NCI-H1105 treated with DMSO at 0.1 percent for 48 hours (cell line): ENCODE results near the gene ZC3H12C.

ENCODE experiments used
- DNase-seq: peaks from one replicate; lab custom pipeline; 2025; lab: John Stamatoyannopoulos, UW

ZC3H12C gene

DNA sequence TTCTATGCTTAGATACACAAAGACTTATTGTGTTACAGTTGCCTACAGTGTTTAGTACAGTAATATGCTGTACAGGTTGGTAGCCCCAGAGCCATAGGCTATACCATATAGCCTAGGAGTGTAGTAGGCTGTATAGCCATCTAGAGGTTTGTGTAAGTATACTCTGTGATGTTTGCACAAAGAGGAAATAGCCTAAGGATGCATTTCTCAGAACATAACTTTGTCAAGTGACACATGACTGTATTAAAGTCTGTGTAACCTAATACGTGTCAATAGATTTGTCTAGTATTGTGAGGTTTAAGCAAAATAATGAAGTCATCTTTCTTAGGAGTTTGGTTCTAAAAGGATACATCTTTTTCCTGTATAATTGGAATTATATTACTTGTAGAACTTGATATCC, 5.5 kb downstream of the ZC3H12C start:
- no peak for DNase-seq

DNA sequence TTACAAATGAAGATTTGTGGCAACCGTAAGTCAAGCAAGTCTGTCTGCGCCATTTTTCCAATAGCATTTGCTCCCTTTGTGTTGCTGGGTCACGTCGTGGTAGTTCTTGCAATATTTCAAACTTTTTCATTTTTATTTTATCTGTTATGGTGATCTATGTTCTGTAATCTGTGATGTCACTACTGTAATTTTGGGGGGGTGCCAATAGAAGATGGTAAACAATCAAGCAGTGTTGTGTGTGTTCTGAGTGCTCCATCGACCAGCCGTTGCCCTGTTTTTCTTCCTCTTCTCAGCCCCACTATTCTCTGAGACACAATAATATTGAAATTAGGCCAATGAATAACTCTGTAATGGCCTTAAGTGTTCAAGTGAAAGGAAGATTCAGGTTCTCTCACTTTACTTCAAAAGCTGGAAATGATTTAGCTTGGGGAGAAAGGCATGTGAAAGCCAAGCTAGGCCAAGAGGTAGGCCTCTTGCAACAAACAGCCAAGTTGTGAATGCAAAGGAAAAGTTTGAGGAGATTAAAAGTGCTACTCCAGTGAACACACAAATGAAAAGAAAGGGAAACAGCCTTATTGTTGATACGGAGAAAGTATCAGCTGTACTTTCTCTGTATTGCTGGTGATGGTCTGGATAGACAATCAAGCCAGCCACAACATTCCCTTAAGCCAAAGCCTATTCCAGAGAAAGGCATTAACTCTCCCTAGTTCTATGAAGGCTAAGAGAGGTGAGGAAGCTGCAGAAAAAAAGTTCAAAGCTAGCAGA, 7.5 kb downstream of the ZC3H12C start:
- DNase-seq: no peak

DNA sequence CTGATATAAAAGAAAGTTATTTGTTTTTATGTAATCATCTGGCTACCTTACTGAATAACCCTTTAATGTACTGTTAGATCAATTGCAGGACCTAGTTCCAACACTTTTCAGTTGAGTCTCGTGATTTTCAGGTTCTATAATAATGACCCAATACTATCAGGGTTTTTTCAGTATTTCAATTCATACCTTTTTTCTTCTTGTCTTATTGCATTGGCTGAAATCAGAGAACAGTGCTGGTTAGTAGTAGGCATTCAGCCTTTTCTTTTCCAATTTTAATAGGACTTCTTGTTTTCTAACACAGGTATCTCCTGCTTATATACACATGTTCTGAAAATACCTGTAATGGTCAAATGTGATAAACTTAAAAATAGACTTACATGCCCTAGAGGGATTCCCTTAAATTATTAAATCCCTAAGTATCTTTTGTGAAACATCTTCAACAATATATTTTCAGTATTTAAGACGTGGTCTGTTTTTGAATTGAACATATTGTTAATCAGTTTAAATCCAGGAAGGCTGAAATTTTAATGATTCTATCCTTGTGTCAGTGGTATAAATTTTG, 13.6 kb downstream of the ZC3H12C start:
- DNase-seq: no peak

DNA sequence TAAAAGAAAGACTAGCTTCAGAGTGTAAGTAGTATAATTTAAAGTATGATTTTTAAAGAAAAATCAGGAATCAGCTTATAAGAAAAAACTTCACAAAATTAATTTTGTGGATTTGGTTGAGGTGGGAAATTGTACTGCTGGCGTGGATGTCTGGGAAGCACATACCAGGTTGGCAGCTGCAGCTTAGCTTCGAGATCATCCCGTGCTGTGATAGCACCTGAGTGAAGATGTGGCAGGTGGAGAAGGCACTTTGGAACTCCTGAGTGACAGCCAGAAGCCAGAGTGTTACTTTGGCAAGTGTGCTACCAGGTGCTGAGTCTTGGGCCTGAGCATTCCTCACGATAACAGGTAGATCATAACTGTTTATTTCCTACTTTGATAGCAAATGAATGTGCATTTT, 17.7 kb downstream of the ZC3H12C start:
- DNase-seq: no peak

DNA sequence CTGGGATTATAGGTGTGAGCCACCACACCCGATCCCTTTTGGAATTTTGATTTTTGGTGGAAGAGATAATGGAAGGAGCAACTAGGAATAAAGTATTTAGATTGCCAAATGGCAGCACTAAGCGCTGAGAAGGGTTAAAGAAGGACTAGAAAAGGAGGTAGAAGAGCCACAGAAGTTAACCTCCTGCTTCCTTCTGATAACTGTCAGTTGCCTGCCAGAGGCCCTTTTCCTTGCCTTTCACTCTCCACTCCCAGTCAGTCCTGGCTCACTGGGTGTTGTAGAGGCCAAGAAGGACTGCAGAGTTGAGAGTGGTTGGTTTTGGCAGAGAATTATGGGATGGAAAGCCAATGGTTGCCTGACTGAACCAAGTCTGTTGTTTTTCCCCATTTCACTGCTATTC, 19.3 kb downstream of the ZC3H12C start:
- no peak for DNase-seq

DNA sequence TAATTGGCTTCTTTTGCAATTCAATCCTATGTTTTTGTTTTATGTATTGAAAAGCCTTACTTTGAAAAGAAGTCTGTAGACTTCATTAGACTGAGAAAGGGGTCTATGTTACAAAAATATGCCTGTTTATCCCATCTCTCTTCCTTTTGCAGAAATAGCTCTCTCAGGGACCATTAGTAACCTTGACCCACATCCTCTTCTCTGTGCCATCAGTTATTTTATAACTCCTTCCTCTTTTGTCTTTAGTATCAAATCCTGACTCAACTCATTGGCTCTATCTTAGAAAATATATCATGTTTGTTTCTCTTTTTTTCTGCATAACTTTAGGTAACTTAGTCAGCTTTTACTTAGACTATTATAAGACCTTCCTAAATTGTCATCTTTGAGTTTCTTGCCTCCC, 20.3 kb downstream of the ZC3H12C start:
- DNase-seq: no peak

DNA sequence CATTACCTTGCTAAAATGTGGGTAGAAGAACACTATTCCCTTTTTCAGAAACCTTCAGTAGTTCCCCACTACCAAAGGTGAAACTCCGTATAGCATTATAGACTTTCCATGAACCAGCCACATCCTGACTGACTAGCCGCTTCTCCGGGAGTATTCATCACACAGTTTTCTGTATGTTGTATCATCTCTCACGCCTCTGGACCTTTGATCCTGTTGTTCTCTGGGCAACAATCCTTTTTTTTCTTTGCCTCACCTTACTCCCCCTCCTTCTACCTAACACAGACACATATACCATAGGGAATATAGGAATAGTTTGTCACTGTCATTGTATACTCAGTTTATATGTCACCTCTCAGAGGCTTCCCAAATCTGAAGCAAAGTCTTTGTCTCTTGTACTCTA, 20.8 kb downstream of the ZC3H12C start:
- DNase-seq: no peak

DNA sequence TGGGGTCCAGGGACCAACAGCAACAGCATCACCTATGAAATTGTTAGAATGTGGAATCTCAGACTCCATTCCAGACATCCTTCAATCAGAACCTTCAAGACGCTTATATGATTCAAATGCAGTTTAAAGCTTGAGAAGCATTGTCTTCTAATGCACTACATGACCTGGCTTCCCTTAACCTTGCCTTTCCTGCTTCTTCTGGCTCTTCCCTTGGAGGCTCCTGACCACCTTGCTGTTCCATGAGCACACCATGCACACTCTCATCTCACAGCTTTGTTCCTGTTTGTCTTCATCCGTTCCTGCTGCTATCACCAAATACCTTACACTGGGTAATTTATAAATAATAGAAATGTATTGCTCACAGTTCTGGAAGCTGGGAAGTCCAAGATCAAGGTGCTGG, 26.1 kb downstream of the ZC3H12C start:
- no peak for DNase-seq

DNA sequence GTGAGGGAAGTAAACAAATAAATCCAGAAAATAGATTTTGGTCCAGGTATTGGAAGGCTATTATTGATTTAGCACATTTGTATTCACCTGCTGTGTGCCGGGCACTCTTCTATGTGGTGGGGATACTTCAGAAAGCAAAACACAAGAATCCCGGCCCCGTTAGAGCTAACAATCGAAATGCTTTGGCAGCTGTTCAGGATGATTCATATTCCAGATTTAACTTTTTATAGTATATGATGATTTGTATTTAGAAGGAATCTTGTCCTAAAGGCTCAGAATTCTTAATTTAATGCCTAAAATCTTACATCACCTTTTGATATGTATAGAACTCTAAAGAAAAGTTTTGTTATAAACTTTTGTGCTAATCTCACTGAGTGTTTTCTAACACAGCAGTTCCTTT, 28.0 kb downstream of the ZC3H12C start:
- no peak for DNase-seq

DNA sequence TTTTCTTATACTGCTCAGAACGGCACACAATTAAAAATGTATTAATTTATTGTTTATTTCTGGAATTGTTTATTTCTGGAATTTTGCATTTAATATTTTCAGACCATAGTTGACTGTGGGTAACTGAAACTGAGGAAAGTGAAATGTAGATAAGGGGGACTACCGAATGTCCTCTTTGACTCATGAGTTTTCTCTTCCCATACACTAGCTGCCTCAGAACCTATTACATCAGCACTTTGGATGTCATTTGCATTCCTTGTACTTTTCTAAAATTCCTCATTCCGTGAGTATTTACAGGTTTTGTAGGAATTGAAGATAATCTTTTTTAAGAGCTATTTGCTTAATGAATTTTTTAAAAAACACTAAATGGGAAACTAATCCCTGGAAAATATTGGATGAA, 29.8 kb downstream of the ZC3H12C start:
- no peak for DNase-seq

DNA sequence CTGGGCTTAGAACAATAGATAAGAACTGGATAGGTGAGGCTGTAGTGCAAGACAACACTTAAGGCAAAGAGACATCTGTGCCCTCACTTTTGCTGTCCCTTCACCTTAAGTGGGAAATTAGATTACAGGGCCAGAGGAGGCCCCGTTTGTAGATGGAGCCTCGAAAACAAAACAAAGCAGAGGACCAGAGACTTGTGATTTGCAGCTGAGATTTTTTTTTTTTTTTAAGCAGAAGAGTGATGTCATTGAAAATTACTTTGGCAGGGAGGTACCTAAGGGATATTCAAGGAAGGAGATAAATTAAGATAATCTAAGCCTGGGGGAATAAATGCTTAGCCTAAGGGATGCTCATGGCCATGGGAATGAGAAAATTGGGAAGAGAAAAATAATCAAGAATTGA, 31.4 kb downstream of the ZC3H12C start:
- DNase-seq: no peak

DNA sequence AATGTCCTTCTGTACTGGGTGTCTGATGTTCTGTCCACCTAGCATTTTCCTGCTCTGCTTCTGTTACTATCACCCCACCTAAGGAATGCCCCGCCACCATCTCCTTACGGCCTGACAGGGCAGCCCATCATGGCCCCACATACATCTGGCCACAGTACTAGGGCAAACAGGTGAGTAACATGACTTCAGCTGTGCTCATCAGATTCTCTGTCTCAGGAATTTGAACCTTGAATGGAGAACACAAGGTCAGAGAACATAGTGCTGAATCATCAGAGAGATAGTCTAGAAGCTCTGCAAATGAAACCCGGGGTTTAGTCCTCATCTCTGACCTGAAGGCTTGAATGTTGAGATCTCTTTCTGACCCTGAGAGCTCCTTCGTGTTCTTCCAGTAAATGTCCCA, 32.4 kb downstream of the ZC3H12C start:
- no peak for DNase-seq

DNA sequence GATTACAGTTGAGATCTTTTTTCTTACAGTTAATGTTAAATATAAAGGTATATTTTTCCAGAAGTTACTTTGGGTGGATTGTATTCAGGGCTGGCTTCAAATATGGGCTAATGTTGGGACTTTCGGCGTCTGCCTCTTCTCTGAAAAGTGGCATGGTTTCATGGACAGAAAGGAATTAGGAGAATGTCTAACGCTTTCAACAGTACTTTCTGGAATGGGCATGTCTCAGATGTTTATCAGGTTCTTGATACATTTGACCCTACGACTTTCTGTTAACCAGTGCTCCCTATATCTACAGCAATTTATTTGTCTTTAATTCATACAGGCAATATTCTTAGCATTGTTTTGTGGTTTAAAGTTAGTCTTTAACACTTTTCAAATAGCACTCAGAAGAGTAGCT, 33.7 kb downstream of the ZC3H12C start:
- no peak for DNase-seq

DNA sequence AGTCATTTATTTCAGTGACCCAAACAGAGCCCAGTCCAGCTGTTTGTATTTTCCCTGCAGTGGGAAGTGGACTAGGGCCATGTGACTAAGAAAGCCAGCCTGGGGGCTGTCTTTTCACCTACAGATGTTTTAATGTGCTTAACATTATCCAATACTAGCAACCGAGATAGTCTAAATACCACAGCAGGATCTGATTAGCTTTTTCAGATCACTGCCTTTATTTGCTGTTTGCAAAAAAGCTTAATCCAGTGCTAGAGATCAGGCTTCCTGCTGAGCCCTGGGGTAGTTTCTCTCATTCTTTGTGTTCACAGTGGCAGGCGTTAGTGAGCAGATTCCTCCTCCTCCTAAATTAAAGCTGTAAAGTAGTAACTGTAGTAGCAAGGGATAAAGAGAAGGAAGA, 35.0 kb downstream of the ZC3H12C start:
- DNase-seq: no peak

DNA sequence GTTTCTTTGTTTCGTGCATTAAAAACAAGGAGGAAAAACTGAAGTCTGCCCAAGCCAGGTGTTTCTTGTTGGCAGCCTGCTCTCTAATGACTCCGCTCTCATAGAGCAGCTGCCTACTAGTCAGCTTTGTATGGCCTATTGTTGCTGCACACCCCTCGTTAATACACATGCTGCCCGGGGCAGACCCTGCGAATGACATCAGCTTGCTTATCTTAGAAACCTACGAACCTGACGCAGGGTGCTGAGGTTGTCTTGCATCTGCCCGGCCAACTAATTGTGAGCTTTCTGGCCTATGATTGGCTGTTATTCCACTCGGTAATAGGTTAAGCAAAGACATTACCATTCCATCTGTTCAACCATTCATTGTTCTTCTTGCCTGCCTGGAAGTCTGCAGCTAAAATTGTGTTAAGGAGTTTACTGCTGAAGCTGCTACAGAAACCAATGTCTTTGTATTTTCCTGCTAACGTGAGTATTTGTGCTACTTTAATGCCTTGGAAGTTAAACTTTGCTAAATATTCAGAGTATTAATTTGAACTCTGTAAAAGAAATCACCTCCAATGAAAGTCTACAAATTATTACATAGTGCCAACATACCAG, 37.5 kb downstream of the ZC3H12C start:
- peak; percentile 100 for DNase-seq

DNA sequence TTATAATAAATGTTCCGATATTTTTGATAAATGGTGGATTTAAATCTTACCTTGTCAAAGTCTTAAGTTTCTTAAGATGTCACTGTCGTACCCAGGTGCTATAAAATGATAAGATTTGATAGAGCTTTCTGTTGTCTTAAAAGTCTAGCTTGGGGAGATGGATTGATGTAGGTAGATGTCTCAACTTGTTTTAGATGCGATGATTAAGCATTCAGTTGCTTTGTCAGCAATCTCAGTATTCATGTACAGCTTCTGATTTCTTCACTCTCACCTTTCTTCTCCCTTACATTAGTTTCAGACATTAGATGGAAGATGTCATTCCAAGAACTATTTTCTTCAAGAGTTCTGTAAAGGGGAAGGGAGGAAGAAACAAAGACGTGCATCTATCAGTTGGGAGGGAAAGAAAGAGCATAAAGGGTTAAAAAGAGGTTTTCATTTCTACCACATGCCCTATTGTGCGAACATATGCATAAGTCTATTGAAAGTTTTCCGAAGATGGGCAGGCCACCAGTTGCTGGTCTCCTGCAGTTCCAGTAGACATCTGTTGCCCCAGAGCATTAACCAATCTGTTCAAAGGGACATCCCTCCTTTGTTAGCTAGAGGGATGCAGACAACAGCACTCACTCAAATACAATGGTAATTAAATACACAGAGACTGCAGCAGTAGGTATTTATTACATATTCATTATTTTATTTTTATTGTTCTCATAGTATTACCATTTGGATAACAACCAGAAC, 38.4 kb downstream of the ZC3H12C start:
- peak; percentile 78 for DNase-seq

DNA sequence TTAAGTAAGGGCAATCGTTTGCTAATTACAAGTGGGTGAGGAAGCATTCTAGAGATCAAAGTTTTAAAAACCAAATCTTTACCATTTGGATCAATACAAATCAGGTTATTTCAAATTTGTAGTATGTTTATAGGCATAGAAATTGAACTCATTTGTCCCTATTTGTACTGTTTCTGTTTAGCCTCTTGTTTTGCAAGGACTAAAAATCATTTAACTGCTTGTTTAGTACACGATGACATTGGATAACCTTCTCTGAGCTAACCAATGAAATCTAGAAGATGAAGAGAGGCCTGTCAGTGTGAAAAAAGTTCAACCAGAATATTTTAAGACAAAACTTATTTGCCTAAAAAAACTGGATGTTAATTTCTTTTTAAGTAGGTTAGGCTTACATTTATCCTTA, 40.0 kb downstream of the ZC3H12C start:
- DNase-seq: peak; percentile 39

DNA sequence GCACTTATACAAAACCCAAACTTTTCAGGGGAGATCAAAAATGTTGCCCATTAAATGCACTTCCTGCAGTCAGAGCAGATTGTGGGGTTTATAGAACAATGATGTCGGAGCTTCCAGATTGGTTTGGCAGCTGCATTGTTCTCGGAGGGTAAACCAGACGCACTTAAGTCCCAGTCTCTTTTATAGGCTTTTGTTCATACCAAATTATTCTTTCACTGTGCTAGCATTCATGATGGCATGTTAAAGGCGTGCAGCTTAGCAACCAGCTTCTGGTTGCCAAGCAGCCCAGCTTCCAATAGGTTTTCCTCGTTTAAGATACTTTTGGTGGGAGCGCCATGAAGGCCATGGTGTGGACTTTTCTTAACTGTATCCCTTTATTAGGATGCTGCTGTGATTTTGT, 40.9 kb downstream of the ZC3H12C start:
- DNase-seq: peak; percentile 97

DNA sequence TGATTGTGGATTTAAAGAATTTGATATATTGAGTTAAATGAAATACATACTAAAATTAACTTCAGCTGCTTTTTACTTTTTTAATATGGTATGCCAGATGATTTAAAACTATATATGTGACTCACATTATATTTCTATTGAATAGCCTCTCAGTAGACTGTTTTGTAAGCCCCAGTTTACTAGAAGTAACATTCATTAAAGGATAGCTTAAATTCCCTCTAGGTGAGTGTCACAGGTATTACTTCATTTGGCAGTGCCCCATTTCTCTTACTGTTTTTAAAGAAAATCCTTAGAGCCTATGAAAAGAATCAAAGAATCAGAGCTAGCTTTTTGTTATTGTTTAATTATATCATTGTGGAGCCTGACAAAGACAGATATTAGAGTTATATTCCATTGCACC, 48.6 kb downstream of the ZC3H12C start:
- DNase-seq: no peak

DNA sequence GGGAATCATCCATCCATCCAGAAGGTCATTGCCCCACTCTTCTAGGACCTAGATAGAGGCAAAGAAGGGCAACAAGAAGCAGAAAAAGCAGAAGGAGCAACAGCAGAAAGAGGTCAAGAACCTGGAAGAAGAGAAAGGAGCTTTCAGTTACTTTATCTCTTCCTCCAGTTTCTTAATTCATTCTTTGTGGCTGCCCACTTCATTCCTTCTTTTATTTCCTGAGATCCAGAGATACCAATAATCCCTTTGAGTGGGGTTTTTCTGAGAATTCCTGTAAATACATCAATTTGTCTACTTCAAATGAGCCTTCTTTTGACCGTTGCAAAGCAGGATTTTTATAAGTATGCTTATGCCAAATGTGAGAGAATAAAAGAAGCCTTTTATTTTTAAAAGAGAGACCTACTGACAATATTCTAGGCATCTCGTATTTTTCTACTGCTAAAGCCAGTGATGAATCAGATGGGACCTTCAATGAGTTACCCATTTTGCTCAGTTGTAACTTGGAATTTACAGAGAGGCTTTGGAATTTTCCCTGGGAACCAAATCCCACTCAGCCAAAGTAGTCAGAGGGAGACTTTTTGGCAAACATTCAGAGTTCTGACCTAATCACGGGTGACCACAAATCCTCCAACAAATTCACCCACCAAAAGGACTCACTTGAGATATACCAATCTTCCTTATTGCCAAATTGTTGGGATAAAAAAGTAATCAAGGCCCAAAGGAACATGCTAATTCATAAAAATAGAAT, 54.9 kb downstream of the ZC3H12C start:
- DNase-seq: no peak

DNA sequence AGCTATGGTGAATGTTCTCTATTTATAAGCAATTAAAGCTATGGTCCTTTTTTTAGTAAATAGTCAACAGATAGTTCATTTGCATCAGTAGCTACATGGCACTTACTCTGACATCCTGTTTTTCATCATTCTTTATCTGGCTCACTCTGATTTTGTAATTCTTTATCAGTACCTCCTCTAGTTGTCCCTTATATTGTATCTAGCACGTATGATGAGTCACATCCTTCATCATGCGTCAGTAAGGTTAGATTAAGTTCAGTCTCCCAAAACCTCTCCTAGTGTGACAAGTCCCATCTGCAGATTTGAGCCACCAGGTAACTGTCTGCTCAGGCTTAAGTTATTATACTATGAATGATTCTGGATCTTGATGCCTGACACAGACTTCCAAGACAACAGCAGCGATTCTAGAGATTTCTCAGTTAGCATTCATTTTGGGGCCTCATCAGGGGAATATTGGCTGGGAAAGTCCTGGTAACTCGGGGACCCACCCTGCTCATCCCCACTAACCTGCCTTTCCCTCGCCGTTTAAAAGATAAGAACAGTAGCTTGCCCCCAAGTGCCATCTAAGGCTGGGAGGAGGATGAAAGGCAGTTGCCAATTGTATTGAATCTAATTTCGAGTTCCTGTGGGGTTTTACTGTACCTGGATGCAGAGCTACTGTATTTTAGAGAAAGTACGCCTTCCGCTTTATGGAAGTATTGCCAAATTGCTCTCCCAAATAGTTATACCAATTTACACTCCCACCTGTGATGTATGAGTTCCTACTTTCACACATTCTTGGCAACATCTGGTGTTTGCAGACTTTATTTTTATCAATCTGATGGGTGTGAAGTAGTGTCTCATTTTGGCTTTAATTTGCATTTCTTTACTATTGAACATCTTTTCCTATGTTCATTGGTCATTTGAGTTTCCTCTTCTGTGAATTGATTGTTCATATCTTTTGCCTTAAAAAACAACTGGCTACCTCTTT, 55.9 kb downstream of the ZC3H12C start:
- no peak for DNase-seq
